ENCODE data around the gene PIAS4. TPM values are rescaled to one million over a fixed set of nuclear protein-coding genes. Genes with fewer than 3 reads are reported as not detected.
A peak's percentile ranks its signal among the peaks of the same experiment; 100 is the strongest.

The PIAS4 gene
- total and polyA plus RNA-seq, 9 of the 15 experiments (the other 6 are each of a cell fraction or from before 2014, with no cell fraction given), result 0.27 to 34.9 (median 14.4) TPM

DNA sequence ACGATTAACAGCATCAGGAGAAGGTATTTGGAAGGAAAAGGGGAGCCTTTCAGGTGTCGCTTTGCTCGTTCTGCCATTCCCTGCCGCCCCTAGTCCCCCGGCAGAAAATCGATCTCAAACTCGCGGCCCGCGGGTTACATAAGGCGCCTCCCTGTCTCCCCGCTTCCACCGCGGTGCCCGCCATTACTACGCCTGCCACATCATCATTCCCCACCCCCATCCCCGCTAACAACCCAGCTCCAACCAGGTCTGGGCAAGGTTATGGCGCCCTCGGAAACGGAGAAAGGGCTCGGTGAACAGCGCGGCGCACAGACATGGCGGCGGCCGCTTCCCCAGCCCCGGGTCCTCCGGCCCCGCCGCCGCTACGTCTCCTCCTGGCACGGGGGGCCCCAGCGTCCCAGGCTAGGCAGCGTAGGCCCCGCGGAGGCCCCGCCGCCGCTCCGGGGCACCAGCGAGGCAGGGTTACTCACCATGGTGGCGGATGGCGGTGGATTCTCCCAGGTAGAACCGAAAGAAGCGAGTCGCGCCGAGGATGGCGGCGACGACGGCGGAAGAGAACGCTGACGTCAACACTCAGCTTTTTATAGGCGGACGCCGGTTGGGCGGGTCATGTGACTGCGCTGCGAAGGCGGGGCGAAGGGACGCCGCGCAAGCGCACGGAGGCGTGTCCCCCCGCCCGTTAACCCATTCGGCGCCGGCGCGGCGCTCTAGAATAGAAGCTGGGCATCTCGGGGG lies 22.5 kb upstream of the PIAS4 start, which contains the start of gene EEF2 (continued):
- TF ChIP-seq, protein P1, sequence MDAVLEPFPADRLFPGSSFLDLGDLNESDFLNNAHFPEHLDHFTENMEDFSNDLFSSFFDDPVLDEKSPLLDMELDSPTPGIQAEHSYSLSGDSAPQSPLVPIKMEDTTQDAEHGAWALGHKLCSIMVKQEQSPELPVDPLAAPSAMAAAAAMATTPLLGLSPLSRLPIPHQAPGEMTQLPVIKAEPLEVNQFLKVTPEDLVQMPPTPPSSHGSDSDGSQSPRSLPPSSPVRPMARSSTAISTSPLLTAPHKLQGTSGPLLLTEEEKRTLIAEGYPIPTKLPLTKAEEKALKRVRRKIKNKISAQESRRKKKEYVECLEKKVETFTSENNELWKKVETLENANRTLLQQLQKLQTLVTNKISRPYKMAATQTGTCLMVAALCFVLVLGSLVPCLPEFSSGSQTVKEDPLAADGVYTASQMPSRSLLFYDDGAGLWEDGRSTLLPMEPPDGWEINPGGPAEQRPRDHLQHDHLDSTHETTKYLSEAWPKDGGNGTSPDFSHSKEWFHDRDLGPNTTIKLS (IDR thresholded peaks at IDR 0.05; ENCODE audit: borderline replicate concordance, low read depth), result peak; percentile 99
- no peak for TF ChIP-seq PBX2 (CRISPR knock-in tag; IDR thresholded peaks at IDR 0.05; ENCODE audit: low read depth)
- no peak for TF ChIP-seq PBX2 (tag; conservative IDR thresholded peaks at IDR 0.05; ENCODE audit: low read depth)
- no peak for TF ChIP-seq NFE2 (IDR thresholded peaks at IDR 0.05; ENCODE audit: low read depth)
- no peak for TF ChIP-seq CBX5 (IDR thresholded peaks at IDR 0.05; ENCODE audit: borderline replicate concordance, low read depth)
- TF ChIP-seq ARNT (IDR thresholded peaks at IDR 0.05), result no peak
- no peak for TF ChIP-seq HDAC3 (IDR thresholded peaks at IDR 0.05; ENCODE audit: borderline replicate concordance, partially characterized antibody)
- peak; percentile 84; the same call in 1 of the 2 replicates for TF ChIP-seq ZBTB9 (CRISPR knock-in tag; IDR thresholded peaks at IDR 0.05)
- no peak for TF ChIP-seq ZNF408 (CRISPR knock-in tag; IDR thresholded peaks at IDR 0.05; ENCODE audit: low read depth)
- TF ChIP-seq MEIS2 (IDR thresholded peaks at IDR 0.05; ENCODE audit: partially characterized antibody), result peak; percentile 84
- peak; percentile 25; the same call in 1 of the 2 replicates for TF ChIP-seq E2F4 (CRISPR knock-in tag; IDR thresholded peaks at IDR 0.05; ENCODE audit: low read depth)
